ENCODE results near the gene RNASEH2C. TPM values are rescaled to one million over a fixed set of nuclear protein-coding genes. Genes with fewer than 3 reads are reported as not detected.
"Not testable (repeated sequence)": the region's sequence is repeated elsewhere in the genome, so short reads cannot be mapped to it uniquely, and the experiment has no call there.

The RNASEH2C gene
- 10 to 100 TPM; 35.4 to 37.1 TPM for total RNA-seq

DNA sequence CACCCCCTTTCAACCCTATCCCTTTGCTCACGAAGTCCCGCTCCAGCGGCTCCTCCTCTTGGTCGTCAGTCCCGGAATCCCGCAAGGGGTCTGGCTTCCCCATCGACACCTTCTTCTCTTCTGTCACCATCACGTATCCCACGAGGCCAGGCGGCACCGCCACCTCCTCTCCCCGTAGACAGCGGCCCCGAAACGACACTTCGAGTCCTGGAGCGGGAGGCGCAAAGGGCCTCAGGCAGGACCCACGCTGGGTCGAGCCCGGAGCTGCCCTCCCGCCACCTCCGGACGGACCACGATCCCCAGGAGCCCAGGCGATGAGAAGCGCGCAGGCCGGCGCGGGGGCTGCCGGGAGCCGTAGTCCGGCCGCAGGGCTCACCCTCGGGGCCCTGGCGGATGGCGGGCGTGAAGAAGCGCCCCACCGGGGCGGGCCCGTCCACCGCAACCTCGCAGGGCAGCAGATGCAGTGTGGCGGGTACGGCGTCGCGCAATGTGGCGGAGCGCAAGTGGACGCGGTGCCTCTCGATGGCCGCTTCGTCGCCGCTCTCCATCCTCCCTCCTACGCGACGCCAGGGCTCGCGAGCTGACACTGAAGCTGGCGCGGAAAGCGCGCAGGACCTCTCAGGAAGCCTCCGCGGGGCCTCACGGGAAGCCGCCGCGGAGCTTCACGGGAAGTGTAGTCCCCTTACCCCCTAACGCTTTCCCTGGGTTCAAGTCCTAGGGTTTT, at the start of gene RNASEH2C:
Gene RNASEH2C, minus strand, starts transcription at position 588 of the 724 bp plus-strand sequence. Its CDS starts 40 bp downstream, at position 548.
- no peaks in the 10 kb centered on the region for H3K9me3 Mint-ChIP-seq
- H3K4me1 Mint-ChIP-seq (ENCODE audit: low read depth), result peaks cover 34% of the 10 kb centered on the region
- DNase-seq (peak; percentile 87 to 88), ATAC-seq (replicated peaks in 1 of 2) (peak; percentile 90 to 93)
- H3K27ac Mint-ChIP-seq, result peak within 1 kb of the TSS; percentile 95
- peak within 1 kb of the TSS; percentile 93 to 99 for H3K4me3 Mint-ChIP-seq
- H3K36me3 Mint-ChIP-seq (ENCODE audit: insufficient read depth in 2 of 2), result peaks cover 4 to 16% of the 10 kb centered on the region in 2 donors
- H3K27me3 Mint-ChIP-seq (ENCODE audit: low read depth), result no peaks in the 10 kb centered on the region

DNA sequence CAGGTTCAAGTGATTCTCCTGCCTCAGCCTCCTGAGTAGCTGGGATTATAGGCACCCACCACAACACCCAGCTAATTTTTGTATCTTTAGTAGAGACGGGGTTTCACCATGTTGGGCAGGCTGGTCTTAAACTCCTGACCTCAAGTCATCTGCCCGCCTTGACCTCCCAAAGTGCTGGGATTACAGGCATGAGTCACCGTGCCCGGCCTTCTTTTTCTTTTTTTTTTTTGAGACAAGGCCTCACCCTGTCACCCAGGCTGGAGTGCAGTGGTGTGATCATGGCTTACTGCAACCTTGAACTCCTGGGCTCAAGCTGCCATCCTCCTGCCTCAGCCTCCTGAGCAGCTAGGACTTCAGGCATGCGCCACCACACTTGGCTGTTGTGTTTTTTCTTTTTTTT, 47.2 kb upstream of the RNASEH2C start:
- H3K27me3 Mint-ChIP-seq (ENCODE audit: low read depth); DNase-seq; H3K9me3 Mint-ChIP-seq; H3K36me3 Mint-ChIP-seq (ENCODE audit: insufficient read depth in 2 of 2); H3K27ac Mint-ChIP-seq; ATAC-seq (replicated peaks in 1 of 2); H3K4me3 Mint-ChIP-seq: not testable (repeated sequence)
- H3K4me1 Mint-ChIP-seq (ENCODE audit: low read depth), result peaks cover 11% of the 10 kb centered on the region

DNA sequence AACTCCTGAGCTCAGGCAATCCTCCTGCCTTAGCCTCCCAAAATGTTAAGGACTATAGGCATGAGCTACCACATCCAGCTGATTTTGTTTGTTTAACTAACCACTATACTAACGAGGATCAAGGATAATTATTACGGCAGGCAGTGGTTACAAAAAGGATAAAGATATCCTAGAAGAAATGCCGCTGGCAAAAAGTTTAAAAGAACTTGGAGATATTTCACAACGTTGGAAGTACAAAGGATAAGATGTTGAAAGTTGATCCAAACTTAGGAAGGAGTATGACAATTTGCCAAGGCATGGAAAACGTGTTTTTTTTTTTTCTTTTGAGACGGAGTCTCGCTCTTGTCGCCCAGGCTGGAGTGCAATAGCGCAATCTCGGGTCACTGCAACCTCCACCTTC, 46.8 kb upstream of the RNASEH2C start:
- no peak for ATAC-seq (replicated peaks in 1 of 2)

DNA sequence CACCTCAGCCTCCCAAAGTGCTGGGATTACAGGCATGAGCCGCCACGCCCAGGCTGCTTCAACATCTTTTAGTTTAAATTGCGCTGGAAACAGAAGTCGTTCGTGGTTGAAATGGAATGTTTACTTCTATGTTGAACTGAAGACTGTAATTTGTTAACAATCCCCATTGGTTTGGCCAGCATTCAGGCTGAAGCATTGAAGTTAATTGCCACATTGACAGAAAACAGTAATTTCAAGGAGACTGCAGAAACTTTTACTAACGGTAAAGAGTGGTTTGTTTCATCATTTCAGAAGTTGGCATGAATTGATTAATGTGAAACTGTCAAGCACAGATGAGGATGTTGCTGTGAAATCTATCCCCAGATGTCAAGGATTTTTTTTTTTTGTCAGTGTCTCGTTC, 45.9 kb upstream of the RNASEH2C start:
- DNase-seq (no peak), ATAC-seq (replicated peaks in 1 of 2) (peak in 1 of 2 donors; percentile 50)
- Mint-ChIP-seq H3K4me3 (no peak overlapping the region), H3K36me3 (ENCODE audit: insufficient read depth in 2 of 2) (no peaks in the 10 kb centered on the region), H3K9me3 (no peaks in the 10 kb centered on the region), H3K4me1 (ENCODE audit: low read depth) (peaks cover 11% of the 10 kb centered on the region), H3K27ac (no peak overlapping the region), H3K27me3 (ENCODE audit: low read depth) (no peaks in the 10 kb centered on the region)

More for the DNA sequence above, 46.8 kb upstream of the RNASEH2C start:
- DNase-seq, result no peak
- Mint-ChIP-seq H3K36me3 (ENCODE audit: insufficient read depth in 2 of 2) (no peaks in the 10 kb centered on the region), H3K9me3 (no peaks in the 10 kb centered on the region), H3K27ac (no peak overlapping the region), H3K4me3 (no peak overlapping the region), H3K4me1 (ENCODE audit: low read depth) (peaks cover 11% of the 10 kb centered on the region), H3K27me3 (ENCODE audit: low read depth) (no peaks in the 10 kb centered on the region)

DNA sequence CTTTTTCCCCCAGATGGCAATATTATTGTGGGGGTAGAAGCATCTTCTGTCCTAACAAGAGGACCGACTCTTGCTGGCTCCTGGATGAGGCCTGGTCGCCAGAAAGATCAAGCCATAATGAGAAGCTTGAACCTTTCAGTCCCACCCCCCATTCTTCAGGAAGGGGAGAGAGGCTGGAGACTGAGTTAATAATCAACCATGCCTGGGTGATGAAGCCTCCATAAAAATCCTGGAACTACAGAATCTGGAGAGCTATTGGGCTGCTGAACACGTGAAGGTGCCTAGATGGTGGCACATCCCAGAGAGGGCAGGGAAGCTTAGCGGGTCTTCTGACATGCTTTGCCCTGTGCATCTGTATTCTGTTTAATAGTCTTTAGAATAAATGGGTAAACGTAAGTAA, 43.8 kb upstream of the RNASEH2C start:
- Mint-ChIP-seq H3K4me1 (ENCODE audit: low read depth) (peaks cover 6% of the 10 kb centered on the region), H3K27ac (no peak overlapping the region), H3K9me3 (no peaks in the 10 kb centered on the region), H3K27me3 (ENCODE audit: low read depth) (no peaks in the 10 kb centered on the region), H3K4me3 (no peak overlapping the region), H3K36me3 (ENCODE audit: insufficient read depth in 2 of 2) (no peaks in the 10 kb centered on the region)
- DNase-seq, result no peak
- ATAC-seq (replicated peaks in 1 of 2), result no peak

DNA sequence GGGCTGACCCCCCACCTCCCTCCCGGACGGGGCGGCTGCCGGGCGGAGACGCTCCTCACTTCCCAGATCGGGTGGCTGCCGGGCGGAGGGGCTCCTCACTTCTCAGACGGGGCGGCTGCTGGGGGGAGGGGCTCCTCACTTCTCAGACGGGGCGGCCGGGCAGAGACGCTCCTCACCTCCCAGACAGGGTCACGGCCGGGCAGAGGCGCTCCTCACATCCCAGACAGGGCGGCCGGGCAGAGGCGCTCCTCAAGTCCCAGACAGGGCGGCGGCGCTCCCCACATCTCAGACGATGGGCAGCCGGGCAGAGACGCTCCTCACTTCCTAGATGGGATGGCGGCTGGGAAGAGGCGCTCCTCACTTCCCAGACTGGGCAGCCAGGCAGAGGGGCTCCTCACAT, 42.2 kb upstream of the RNASEH2C start:
- H3K9me3 Mint-ChIP-seq; H3K27ac Mint-ChIP-seq; H3K36me3 Mint-ChIP-seq (ENCODE audit: insufficient read depth in 2 of 2); ATAC-seq (replicated peaks in 1 of 2); DNase-seq; H3K4me3 Mint-ChIP-seq; H3K4me1 Mint-ChIP-seq (ENCODE audit: low read depth); H3K27me3 Mint-ChIP-seq (ENCODE audit: low read depth): not testable (repeated sequence)

DNA sequence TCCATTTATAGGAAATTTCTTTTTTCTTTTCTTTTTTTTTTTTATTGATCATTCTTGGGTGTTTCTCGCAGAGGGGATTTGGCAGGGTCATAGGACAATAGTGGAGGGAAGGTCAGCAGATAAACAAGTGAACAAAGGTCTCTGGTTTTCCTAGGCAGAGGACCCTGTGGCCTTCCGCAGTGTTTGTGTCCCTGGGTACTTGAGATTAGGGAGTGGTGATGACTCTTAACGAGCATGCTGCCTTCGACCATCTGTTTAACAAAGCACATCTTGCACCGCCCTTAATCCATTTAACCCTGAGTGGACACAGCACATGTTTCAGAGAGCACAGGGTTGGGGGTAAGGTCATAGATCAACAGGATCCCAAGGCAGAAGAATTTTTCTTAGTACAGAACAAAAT, 41.6 kb upstream of the RNASEH2C start:
- DNase-seq; ATAC-seq (replicated peaks in 1 of 2); H3K36me3 Mint-ChIP-seq (ENCODE audit: insufficient read depth in 2 of 2); H3K27ac Mint-ChIP-seq; H3K4me3 Mint-ChIP-seq; H3K27me3 Mint-ChIP-seq (ENCODE audit: low read depth); H3K9me3 Mint-ChIP-seq; H3K4me1 Mint-ChIP-seq (ENCODE audit: low read depth): not testable (repeated sequence)

DNA sequence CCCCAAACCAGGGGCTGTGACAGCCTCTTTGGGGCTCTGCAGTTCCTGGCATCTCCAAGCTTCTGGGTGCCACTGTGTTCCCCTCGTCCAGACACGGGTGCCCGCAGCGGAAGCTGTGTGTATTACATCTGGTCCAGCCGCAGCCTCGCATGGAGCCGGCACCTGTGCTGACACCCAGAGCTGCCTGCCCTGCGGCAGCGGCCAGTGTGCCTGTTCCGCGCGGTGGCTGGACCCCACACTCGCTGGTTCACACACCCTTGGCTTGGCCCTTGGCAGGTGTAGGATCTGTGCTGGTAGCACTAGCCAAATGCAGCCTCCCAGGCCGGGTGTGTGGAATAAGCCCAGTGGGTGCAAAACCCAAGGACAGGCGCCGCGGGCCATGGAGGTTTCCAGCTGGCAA, 24.5 kb upstream of the RNASEH2C start:
- ATAC-seq (replicated peaks in 1 of 2) (no peak), DNase-seq (no peak)
- no peaks in the 10 kb centered on the region for H3K4me1 Mint-ChIP-seq (ENCODE audit: low read depth)
- peaks cover 37% of the 10 kb centered on the region for H3K27me3 Mint-ChIP-seq (ENCODE audit: low read depth)
- no peaks in the 10 kb centered on the region for H3K36me3 Mint-ChIP-seq (ENCODE audit: insufficient read depth in 2 of 2)
- H3K4me3 Mint-ChIP-seq, result no peak overlapping the region
- no peak overlapping the region for H3K27ac Mint-ChIP-seq
- H3K9me3 Mint-ChIP-seq, result no peaks in the 10 kb centered on the region

DNA sequence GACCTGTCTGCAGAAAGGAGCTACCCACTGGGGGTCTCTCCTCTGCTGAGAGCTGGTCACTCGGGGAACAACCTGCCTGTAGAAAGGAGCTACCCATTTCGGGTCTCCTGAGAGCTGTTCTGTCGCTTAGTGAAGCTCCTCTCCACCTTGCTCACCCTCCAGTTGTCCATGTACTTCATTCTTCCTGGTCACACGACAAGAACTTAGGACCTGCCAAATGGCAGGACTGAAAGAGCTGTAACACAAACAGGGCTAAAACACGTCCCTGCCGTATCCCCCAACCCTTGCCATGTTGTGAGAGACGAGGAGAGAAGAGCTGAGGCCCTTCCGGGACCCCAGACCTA, 24.1 kb upstream of the RNASEH2C start:
- H3K27ac Mint-ChIP-seq, result no peak overlapping the region

DNA sequence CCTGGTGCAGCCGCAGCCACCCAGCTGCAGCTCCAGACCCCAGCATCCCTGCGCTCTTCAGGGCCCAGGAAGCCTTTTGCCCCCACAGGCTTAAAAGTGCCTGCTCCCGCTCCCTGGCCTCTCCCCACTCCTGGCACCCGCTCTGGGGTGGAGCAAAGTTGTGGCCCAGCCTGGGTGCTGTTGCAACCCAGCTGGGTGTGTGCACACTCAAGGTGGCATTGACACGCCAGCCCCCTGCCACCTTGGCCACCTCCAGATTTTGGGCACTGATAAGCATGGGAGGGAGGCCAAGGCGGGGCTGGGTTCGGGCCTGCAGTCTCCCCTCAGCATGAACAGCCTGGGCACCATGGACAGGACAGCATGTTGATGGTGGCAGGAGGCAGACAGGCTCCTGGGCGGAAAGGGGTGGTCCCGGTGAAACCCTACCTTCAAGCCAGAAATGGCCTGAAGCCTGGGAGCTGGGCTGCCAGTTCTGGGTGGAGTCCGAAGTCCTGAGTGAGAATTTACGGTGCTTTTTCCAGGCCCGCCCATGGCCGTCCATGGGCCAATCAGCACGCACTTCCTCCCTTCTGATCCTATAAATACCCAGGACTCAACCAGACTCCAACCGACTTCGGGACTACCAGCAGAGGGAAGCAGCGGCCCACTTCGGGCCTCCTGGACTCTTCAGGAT, 23.6 kb upstream of the RNASEH2C start:
- Mint-ChIP-seq H3K27me3 (ENCODE audit: low read depth) (peaks cover 29% of the 10 kb centered on the region), H3K9me3 (no peaks in the 10 kb centered on the region), H3K4me1 (ENCODE audit: low read depth) (no peaks in the 10 kb centered on the region), H3K4me3 (no peak overlapping the region), H3K36me3 (ENCODE audit: insufficient read depth in 2 of 2) (no peaks in the 10 kb centered on the region), H3K27ac (no peak overlapping the region)
- ATAC-seq (replicated peaks in 1 of 2), result peak; percentile 41 to 64
- peak in 1 of 2 donors; percentile 15 for DNase-seq

More for the DNA sequence above, 24.1 kb upstream of the RNASEH2C start:
- H3K9me3 Mint-ChIP-seq, result no peaks in the 10 kb centered on the region
- H3K4me3 Mint-ChIP-seq, result no peak overlapping the region
- no peak for ATAC-seq (replicated peaks in 1 of 2)
- DNase-seq, result no peak
- no peaks in the 10 kb centered on the region for H3K36me3 Mint-ChIP-seq (ENCODE audit: insufficient read depth in 2 of 2)
- no peaks in the 10 kb centered on the region for H3K4me1 Mint-ChIP-seq (ENCODE audit: low read depth)
- H3K27me3 Mint-ChIP-seq (ENCODE audit: low read depth), result peaks cover 34% of the 10 kb centered on the region

DNA sequence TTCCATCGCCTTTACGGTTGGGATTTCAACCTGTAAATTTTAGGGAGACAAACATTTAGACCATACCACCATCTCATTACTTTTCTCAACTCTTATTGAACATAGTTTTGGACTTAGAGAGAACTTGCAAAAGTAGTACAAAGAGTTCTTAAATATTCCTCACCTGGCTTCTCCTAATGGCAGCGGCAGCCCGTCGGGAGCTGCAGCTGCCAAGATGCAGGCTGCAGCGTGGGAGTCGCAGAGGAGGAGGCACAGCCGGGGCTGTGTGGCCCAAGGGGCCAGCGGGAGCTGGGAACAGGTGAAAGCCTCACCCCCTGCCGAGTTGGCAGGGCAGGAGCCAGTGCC, 23.1 kb upstream of the RNASEH2C start:
- DNase-seq (no peak), ATAC-seq (replicated peaks in 1 of 2) (no peak)
- peaks cover 25% of the 10 kb centered on the region for H3K27me3 Mint-ChIP-seq (ENCODE audit: low read depth)
- no peaks in the 10 kb centered on the region for H3K9me3 Mint-ChIP-seq
- no peak overlapping the region for H3K4me3 Mint-ChIP-seq
- H3K27ac Mint-ChIP-seq, result no peak overlapping the region
- H3K4me1 Mint-ChIP-seq (ENCODE audit: low read depth), result no peaks in the 10 kb centered on the region
- H3K36me3 Mint-ChIP-seq (ENCODE audit: insufficient read depth in 2 of 2), result no peaks in the 10 kb centered on the region

DNA sequence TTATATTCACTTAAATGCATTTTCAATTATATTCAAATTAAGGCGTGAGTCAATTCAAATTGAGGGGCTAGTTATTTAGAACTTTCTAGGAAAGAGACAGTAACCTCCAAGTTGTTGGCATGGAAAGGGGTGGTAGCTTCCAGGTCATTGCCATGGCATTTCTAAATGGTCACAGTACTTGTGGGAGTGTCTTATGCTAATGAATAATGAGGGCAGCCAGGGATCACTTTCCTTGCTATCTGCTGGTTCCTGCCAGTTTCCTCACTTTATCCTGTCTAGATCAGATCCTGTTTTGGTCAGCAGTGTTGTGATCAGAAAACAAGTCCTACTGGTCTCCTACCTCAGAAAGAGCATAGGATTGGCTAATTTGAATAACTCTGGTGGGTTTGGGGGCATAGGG, 21.8 kb upstream of the RNASEH2C start:
- Mint-ChIP-seq H3K9me3 (no peaks in the 10 kb centered on the region), H3K27me3 (ENCODE audit: low read depth) (peaks cover 34% of the 10 kb centered on the region), H3K4me3 (no peak overlapping the region), H3K4me1 (ENCODE audit: low read depth) (no peaks in the 10 kb centered on the region), H3K27ac (no peak overlapping the region), H3K36me3 (ENCODE audit: insufficient read depth in 2 of 2) (peaks cover 0 to 2% of the 10 kb centered on the region in 2 donors)
- ATAC-seq (replicated peaks in 1 of 2) (no peak), DNase-seq (no peak)

DNA sequence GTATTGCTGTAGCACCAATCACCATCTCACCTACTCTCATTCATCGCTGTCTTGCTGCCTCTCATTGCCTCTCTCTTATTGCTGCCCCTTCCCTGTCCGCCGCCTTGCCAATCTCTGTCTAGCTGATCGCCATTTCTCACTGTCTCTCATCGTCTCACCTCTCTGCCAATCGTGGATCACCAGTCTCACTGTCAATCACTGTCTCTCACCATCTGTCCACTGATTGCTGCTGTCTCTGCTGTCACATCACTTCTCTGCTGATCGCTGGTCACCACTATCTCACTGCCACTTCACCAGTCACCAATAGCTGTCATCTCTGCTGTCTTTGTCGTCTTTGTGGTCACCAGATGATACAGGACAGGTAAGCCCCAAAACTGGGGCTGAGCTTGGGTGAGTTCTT, 20.6 kb upstream of the RNASEH2C start:
- Mint-ChIP-seq H3K27ac (no peak overlapping the region), H3K4me1 (ENCODE audit: low read depth) (no peaks in the 10 kb centered on the region), H3K36me3 (ENCODE audit: insufficient read depth in 2 of 2) (peaks cover 3 to 4% of the 10 kb centered on the region in 2 donors), H3K27me3 (ENCODE audit: low read depth) (peaks cover 28% of the 10 kb centered on the region), H3K9me3 (peaks cover 3 to 5% of the 10 kb centered on the region in 2 donors), H3K4me3 (no peak overlapping the region)
- ATAC-seq (replicated peaks in 1 of 2) (no peak), DNase-seq (no peak)

DNA sequence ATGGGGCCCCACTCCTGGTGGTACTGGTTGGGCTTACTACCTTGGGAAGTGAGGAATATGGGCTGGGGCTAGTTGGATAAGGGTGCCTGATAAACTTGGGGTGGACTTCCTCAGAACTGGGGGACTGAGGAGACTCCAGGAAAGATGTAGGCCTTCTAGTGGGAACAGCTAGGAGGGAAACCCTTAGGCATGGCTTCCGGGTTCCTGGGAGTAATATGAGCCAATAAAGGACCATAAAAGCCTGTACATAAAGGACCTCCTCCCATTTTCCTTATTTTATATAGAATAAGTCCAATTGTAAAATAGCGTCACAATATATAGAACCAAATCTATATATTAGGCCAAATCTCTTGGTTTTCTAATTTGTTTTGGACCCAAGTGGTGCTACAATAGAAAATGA, 18.4 kb upstream of the RNASEH2C start:
- no peak overlapping the region for H3K4me3 Mint-ChIP-seq
- DNase-seq, result no peak
- H3K36me3 Mint-ChIP-seq (ENCODE audit: insufficient read depth in 2 of 2), result peaks cover 3 to 4% of the 10 kb centered on the region in 2 donors
- peaks cover 23% of the 10 kb centered on the region for H3K27me3 Mint-ChIP-seq (ENCODE audit: low read depth)
- no peaks in the 10 kb centered on the region for H3K4me1 Mint-ChIP-seq (ENCODE audit: low read depth)
- peaks cover 3 to 5% of the 10 kb centered on the region in 2 donors for H3K9me3 Mint-ChIP-seq
- H3K27ac Mint-ChIP-seq, result no peak overlapping the region
- no peak for ATAC-seq (replicated peaks in 1 of 2)
